ENCODE data around the gene PTGES3.

GRCh38 chr12:56658921-56659320 is 29.2 kb downstream of the PTGES3 start:
- no peak for TF ChIP-seq CREB1 (CRISPR knock-in tag; IDR thresholded peaks at IDR 0.05; ENCODE audit: low read depth)
- TF ChIP-seq, protein P1, sequence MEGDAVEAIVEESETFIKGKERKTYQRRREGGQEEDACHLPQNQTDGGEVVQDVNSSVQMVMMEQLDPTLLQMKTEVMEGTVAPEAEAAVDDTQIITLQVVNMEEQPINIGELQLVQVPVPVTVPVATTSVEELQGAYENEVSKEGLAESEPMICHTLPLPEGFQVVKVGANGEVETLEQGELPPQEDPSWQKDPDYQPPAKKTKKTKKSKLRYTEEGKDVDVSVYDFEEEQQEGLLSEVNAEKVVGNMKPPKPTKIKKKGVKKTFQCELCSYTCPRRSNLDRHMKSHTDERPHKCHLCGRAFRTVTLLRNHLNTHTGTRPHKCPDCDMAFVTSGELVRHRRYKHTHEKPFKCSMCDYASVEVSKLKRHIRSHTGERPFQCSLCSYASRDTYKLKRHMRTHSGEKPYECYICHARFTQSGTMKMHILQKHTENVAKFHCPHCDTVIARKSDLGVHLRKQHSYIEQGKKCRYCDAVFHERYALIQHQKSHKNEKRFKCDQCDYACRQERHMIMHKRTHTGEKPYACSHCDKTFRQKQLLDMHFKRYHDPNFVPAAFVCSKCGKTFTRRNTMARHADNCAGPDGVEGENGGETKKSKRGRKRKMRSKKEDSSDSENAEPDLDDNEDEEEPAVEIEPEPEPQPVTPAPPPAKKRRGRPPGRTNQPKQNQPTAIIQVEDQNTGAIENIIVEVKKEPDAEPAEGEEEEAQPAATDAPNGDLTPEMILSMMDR (conservative IDR thresholded peaks at IDR 0.05; ENCODE audit: low read depth in 2 of 2), result no peak
- no peak for TF ChIP-seq POLR2AphosphoS5 (IDR thresholded peaks at IDR 0.05; ENCODE audit: low read depth)
- no peak for TF ChIP-seq REST (IDR thresholded peaks at IDR 0.05; ENCODE audit: unreplicated experiment)
- TF ChIP-seq EZH2 (IDR thresholded peaks at IDR 0.05; ENCODE audit: low read depth, unreplicated experiment), result no peak
- TF ChIP-seq JUNB (IDR thresholded peaks at IDR 0.05; ENCODE audit: unreplicated experiment), result no peak
- no peak for TF ChIP-seq EZH2phosphoT487 (IDR thresholded peaks at IDR 0.05; ENCODE audit: unreplicated experiment)

All from GM23338 (cell line).